LNCaP clone FGC (cell line): ENCODE results near the gene AKAIN1.

Source experiments
- DNase-seq: peaks from one replicate; pipeline ENCODE4 v3.0.0-alpha.2; 2011; ENCODE audit warnings: low read depth
- H3K4me3 ChIP-seq: 2 replicates; pipeline ENCODE4 v1.5.1; 2011; ENCODE audit warnings: mild to moderate bottlenecking, low read depth, low read length, control low read depth
- CTCF ChIP-seq: IDR thresholded peaks from 2 replicates; pipeline ENCODE4 v1.5.1; 2012; ENCODE audit warnings: mild to moderate bottlenecking; ENCODE audit not compliant: control insufficient read depth, insufficient read depth; ENCODE audit errors: extremely low read depth

Gene AKAIN1

GRCh38 chr18:5197032-5197434, at the start of gene AKAIN1:
Gene AKAIN1, minus strand, starts transcription at chr18:5197257. Its CDS starts 204 bp downstream, at chr18:5197053.
- TF ChIP-seq CTCF: no peak
- no peak for DNase-seq
- H3K4me3 ChIP-seq: no peak within 1 kb of the TSS

GRCh38 chr18:5244941-5245340, 47.9 kb upstream of the AKAIN1 start:
- H3K4me3 ChIP-seq: no peak overlapping the region
- no peak for TF ChIP-seq CTCF
- DNase-seq: no peak

GRCh38 chr18:5239447-5239846, 42.4 kb upstream of the AKAIN1 start:
- H3K4me3 ChIP-seq: peak overlapping the region; percentile 91
- DNase-seq: no peak
- no peak for TF ChIP-seq CTCF

GRCh38 chr18:5238371-5238976, 41.4 kb upstream of the AKAIN1 start:
- H3K4me3 ChIP-seq: peak overlapping the region; percentile 91
- TF ChIP-seq CTCF: no peak
- DNase-seq: no peak

- H3K4me3 ChIP-seq: peak overlapping the region; percentile 91
- peak; percentile 62 for DNase-seq
- TF ChIP-seq CTCF: no peak
These were observed 40.8 kb upstream of the AKAIN1 start for GRCh38 chr18:5237723-5238370.

GRCh38 chr18:5237083-5237722, 40.1 kb upstream of the AKAIN1 start:
- peak overlapping the region; percentile 91 for H3K4me3 ChIP-seq
- DNase-seq: peak; percentile 28
- no peak for TF ChIP-seq CTCF
